Anterior cingulate cortex (tissue), 58 donors: ENCODE data around the gene ERI3.

Experiments
- DNase-seq, 58 donors: peaks; one replicate each; lab custom pipeline; 2025; lab: John Stamatoyannopoulos, UW

The ERI3 gene

GRCh38 chr1:44290250-44291094, 64.6 kb downstream of the ERI3 start:
- DNase-seq: no peak

DNA sequence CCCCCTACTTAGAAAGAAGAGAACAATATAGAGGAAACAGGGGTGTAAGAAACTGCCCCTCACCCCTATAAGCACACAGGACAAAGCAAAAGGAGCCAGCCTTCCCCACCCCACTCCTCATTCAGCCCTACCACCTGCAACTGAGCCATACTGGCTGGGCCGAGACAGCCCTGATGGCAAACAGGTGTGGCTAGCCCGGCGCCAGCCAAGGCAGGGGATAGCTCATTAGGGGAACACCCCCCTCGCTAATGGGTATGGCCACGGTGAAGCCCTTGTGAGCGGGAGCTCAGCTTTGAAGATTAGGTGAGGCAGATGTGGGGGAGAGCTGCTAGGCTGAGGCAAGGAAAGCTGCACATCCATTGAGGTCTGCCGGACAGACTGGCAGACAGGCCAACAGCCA, 65.5 kb downstream of the ERI3 start:
- DNase-seq: no peak

DNA sequence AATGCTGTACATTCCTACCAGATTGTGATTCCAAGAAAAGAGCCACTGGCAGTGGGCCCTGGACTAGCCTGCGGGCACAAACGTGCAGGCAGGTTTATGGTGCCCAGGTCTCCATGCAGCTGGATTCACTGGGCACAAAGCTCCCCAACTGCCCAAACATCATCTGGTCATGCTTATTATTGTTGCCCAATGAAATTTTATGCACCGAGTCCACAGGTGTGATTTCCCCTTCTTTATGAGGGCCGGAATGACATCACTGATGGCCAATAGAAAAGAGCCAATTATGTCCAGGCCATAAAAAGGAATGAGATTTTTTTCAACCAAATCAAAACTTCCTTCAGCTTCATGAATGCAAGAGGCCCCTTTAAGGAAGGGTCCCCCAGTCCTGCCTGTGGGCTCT, 66.2 kb downstream of the ERI3 start:
- no peak for DNase-seq

GRCh38 chr1:44284184-44284583, 70.9 kb downstream of the ERI3 start:
- no peak for DNase-seq

DNA sequence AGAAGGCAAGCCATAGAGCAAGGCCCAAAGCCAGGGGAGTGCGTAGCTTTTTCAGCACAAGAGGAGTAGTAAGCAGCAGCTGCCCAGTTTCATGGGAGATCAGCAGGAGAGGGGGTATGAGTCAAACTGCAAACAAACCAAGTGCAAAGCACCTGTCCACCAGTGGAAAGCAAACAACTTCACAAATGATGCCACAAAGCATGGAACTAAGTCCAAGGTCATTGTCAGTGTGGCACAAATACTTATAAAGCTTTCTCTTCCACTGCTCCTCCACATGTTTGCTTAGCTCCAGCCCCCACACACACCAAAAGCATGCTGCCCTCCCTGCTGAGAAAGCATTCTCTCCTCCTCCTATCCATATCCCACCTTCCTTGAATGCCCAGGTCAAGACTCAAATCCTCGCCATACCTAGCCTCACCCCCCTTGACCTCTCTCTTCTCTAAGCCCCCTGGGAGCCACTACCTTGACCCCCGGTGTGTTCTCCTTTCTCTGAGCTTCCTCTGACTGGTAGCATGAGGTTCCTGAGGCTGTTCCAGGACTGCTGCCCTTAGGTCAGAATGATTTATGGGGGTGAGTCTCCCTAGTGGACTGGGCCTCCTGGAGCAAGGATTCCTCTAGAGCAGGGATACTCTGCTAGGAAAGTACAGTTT, 71.4 kb downstream of the ERI3 start:
- DNase-seq: no peak

DNA sequence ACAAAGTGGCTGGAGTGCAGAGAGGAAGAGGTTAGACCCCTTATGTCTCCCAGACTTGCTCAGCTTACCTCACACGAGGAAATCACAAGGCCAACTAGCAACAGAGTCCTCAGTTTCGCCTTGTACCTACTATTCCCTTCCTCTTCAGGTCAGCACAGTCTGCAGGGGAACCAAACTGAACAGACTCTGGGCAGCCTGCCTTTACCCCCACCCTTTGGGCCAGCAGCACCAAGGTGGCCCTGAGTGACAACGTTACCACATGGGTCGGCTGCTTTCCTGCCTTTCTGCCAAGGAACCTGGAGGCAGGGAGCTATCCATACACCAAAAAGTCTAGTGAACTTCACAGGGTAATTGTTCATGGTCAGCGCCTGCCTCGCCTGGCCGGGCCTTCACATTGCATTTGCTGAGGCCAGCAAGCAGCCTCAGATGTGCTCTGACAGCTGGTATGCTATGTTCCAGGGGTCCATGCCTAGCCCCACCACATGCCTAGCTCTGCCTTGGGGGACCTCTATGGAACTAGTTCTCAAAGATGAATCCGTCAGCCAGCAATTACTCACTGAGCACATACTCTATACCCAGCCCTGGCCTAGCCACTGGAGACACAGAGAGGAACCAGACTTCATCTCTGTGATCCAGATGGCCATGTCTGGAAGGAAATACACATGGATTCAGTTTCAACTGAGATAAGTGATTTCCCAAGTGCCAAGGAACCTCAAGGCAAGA, 72.2 kb downstream of the ERI3 start:
- DNase-seq: no peak

DNA sequence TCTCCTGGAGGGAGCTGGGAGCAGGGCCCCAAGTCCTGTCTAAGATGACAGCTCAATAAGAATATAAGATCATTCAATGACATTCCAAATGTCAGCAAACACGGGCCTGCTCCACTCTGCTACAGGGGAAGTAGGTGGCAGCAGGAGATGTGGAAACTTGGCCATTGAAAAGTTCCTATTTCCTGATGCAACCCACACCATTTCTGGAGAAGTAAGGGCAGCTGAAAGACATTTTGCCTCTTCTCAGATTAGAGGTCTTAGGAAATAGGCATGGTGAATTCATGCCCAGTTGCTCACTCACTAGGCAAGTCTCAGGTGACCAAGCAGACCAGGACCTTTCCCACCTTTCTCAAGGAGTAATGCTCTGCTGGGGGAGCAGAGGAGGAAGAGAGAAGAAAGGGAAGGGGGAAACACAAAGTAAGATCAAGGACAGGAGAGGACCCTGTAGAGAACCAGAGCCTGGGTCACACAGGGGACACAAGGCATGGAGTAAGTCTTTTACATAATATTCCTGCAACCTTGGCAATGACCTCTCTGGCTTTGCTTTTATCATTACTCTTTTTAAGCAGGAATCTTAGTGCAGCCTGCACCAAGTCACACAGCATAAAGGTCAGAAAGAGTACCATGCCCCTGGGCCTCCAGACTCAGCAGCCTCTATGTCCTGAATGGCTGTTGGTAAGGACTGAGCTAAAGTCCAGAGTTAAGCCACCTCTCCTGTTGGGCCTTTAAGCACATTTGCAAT, 72.9 kb downstream of the ERI3 start:
- DNase-seq: no peak

DNA sequence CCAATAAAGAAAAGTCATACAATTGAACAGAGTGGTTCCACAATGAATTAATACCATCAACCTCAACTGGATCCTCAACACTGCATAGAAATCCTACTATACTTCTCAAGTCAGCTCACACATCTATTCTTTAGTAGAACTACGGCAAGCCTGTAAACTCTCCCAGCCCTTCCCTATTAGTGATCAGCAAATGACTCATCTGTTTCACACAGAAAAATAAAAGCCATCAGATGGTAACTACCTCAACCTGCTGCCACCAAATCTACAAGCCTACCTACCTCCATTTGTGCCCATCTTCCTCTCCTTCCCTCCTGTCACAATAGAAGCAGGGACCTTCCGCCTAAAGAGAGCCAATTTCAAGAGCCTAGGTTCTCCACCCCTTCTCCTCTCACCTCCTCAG, 78.2 kb downstream of the ERI3 start:
- DNase-seq: no peak

- DNase-seq: peak in 1 of 58 donors; percentile 10
Measured at GRCh38 chr1:44275991-44276405, 79.1 kb downstream of the ERI3 start.

GRCh38 chr1:44275296-44275962, 79.6 kb downstream of the ERI3 start:
- DNase-seq: no peak

DNA sequence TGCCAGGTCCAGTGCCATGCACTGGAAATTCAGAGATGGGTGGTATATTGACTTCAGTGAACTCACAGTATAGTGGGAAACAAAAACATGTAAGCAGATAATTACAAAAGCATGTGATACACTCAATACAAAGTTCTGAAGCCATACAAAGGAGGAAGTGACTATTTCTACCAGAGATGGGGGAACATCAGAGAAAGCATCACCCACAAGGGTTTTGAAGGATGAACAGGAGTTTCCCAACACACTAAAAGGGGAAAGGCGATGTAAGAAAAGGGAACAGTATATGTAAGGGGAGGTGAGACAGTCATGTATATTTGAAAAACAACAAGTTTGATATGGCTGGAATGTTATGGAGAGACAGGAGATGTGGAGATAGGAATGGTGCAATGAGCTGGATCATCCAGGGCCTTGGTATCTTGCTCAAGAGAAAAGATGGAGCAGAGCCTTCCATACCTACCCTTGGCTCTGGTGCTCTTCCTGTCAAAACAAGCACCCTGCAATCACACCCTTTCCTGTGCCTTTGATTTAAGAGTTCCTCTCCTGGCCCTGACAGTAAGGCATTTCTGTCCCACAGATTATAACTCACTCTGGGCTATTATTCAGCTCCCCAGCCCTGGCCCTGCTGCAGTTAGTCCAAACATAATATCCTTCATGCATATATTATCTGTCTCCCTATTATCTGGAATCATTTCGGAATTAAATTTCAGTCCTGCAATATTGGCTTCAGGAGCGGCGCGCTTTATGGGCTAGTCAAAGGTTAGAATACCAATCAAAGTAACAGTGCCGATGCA, 81.3 kb downstream of the ERI3 start:
- DNase-seq: no peak

GRCh38 chr1:44272992-44273391, 82.1 kb downstream of the ERI3 start:
- DNase-seq: no peak

GRCh38 chr1:44271646-44272045, 83.4 kb downstream of the ERI3 start:
- no peak for DNase-seq

DNA sequence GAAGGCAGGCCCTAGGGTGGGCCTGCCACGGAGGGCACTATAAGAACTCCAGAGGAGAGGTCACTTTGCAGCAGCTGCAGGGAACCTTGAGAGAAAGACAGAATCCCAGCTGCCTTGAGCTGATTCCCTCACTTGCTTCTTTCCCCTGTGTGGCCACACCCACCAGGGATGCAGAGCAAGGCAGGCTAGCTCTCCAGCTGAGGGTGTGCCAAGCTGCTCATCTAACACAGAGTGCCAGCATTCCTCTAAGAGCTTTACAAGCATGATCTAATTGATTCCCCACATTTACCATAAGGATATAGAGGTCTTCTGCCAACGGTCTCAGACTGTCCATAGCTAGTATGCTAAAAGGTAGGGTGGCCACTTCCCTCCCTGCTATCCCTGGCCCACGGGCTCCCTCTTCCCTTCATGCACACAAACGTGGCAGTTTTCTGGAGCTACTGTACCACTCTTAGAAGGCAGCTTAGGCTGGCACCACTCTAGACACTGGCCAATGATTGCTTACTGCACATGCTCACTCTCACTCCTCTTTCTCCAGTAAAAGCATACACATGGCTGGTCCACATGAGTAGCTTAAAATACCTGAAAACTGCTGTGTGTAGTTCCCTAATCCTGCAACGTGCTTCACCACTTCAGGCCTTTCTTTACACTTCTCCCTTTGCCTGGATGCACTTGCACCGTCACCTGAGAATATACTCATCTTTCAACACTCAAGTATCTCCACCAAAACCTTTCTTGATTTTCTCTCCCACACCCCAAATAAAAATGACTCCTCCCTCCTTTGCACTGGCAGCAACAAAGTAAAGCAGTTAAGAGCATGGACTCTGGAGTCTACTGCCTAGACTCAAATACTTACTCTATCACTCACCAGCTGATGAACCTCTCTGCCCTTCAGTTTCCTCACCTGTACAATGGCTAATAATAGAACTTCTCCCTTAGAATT, 84.1 kb downstream of the ERI3 start:
- DNase-seq: peak in 28 of 58 donors; percentile 5 to 74 (median 38)

GRCh38 chr1:44268054-44268453, 87.0 kb downstream of the ERI3 start:
- DNase-seq: no peak

- no peak for DNase-seq
Measured at GRCh38 chr1:44267438-44267837, 87.6 kb downstream of the ERI3 start.

DNA sequence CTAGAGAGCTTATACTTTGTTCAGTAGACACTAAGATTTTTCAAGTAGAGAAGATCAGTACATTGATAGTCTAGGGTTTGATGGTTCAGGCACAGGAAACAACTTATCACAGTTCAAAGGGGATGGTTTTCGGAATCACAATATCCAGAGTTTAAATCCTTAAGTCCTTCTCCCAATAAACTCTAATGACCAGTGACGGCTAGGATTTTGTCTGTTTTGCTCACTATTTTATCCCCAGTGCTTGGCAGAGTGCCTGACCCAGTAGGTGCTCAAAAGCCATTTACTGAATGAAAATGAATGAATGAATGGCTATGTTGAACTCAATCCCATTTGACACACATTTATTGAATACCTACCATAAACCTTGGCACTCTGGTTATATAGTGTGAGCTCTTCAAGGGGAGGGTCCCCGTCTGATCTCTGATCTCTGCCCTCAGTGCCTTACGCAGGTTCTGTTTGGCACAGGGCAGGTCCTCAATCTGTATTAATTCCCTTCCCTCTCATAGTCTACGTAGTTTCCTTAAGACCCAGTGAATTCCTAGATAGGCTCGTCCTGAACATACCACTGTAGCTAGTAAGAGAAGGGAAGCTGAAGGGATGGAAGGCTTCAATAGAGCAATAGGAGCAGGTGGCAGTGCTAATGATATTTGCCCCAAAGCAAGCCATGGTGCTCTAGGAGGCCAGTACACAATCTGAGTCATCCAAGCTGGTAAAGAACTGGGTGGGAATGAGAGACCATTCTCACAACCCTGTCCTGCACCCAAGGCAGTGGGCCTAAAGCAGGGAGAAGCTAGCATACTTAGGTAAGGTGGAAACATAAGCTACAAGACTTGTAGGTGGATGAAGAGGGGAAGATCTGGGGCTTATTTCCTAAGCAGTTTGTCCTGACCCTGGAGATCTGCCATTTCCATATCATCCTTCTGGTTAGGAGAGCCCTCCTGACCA, 88.4 kb downstream of the ERI3 start:
- DNase-seq: no peak
